Measurements from ENCODE around the gene ZNF394.

- TF ChIP-seq CTCF (IDR thresholded peaks at IDR 0.05; ENCODE audit: low read length) (no peak), EZH2 (IDR thresholded peaks at IDR 0.05; ENCODE audit: borderline replicate concordance, low read length) (no peak)
Observed at GRCh38 chr7:99451936-99452335, 48.1 kb downstream of the ZNF394 start.

All from OCI-LY1 (cell line).